Measurements from ENCODE around the gene SRSF2. TPM values are rescaled to one million over a fixed set of nuclear protein-coding genes. Genes with fewer than 3 reads are reported as not detected.
"Not testable (repeated sequence)": the region's sequence is repeated elsewhere in the genome, so short reads cannot be mapped to it uniquely, and the experiment has no call there.

Gene SRSF2
- total RNA-seq, 1 donor from 2014 or later, result 143 TPM

GRCh38 chr17:76739568-76740115 is 2.5 kb upstream of the SRSF2 start:
- not testable (repeated sequence) for DNase-seq (ENCODE audit: low read depth in 2 of 2)

GRCh38 chr17:76738468-76738850 is 1.3 kb upstream of the SRSF2 start:
- DNase-seq (ENCODE audit: low read depth in 2 of 2), result peak in 1 of 2 donors; percentile 34

DNA sequence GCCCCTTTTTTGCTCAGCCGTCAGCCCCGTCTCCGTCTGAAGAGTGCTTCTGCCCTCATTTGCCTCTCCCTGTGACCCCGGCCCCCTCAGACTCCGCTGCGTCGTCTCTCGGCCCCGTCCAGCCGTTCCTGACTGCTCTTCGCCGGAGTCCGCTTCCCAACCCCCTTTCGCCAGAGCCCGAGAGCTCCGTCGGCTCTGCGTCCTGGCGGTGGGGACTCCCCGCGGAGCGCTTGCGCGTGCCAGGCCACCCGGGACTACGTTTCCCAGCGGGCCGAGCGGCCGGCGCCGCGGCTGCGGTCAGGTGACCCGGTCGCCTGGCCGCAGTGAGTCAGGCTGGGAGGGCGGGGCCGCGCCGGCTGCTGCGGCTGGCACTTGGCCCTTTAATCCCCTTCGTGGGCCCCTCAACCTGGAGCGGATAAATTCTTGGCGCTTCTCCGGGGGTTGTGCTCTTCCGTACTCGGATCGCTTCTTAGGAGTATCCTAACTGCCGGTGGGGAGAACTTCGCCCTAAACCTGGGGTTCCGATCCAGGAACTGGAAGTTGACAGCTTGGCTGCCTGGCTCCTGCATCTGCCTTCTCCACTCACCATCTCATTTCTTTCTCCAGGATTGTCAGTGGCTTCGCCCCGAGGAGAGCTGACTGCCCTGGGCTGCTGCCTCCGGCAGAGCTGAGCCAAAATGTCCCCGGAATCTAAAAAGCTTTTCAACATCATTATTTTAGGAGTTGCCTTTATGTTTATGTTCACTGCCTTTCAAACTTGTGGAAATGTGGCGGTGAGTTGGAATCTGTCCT is 741 bp upstream of the SRSF2 start, which contains the start of gene MFSD11:
TSS of gene MFSD11 (plus strand) at position 444 of the 792 bp plus-strand sequence. CDS start at position 678, 234 bp downstream.
- peak; percentile 96 to 97 for DNase-seq (ENCODE audit: low read depth in 2 of 2)

DNA sequence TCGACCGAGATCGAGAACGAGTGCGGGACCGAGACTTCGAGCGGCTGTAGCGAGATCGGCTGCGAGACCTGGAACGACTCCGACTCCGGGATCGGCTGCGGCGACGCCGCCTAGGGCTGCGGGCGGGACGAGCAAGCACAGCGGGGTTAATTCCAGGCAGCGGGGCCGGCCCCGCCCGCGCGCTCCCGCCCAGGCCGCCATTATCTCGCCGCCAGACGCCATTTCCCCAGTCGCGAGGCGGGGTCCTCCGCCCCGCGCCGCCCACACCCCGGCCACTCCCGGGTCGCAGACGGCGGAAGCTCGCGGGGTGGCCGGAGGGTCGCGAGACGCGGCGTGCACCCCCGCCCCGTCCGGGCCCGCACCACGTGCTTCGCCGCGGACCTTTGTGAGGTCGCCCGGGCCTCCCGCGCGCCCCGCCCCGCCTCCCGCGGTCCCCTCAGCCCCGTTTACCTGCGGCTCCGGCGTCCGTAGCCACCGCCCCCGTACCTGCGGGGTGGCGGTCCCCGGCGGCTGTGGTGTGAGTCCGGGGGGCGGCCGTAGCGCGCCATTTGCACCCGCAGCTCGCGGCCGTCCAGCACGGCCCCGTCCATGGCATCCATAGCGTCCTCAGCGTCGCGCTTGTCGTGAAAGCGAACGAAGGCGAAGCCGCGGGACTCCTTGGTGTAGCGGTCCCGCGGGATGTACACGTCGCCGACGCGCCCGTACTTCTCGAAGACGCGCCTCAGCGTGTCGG is 616 bp downstream of the SRSF2 start:
- peak; percentile 78 to 85 for DNase-seq (ENCODE audit: low read depth in 2 of 2)

GRCh38 chr17:76735586-76736348 is 1.4 kb downstream of the SRSF2 start:
- DNase-seq (ENCODE audit: low read depth in 2 of 2), result no peak

- DNase-seq (ENCODE audit: low read depth in 2 of 2), result peak; percentile 60 to 69
Measured at GRCh38 chr17:76735006-76735405, 2.1 kb downstream of the SRSF2 start.

DNA sequence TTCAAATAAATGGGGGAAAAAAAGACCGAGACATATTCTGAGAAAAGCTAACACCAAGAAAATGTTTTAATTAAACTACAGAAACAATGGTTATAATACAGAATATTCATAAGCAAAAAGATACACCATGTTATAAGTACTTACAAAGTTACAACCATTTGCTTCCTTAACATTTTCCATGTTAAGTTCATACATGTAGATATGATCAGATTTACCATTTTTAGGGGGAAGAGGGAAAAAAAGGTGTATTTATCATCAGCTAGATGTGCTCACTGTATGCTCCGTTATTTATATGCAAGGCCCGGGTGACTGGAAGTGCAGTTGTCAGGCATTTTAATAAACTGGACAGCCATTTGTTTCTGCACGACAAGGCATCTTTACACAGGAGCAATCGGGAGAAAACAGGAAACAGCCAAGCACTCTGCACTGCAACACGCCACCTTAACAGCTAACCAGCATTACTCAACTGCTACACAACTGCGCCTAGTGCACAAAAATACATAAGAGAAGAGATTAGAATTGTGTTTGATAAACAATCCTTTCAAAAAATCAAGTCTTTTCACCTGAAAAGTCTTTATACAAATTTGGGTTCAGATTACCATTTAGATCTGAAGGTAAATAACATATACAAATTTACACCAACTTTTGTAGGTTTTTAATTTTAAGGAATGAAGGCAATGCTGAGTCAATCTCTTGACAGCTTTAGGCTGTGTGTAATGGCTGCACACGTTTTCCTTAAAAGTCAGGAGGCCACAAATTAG is 2.9 kb downstream of the SRSF2 start:
- peak; percentile 55 to 80 for DNase-seq (ENCODE audit: low read depth in 2 of 2)

- no peak for DNase-seq (ENCODE audit: low read depth in 2 of 2)
Measured at GRCh38 chr17:76733618-76733957, 3.5 kb downstream of the SRSF2 start.

GRCh38 chr17:76732734-76733617 is 4.2 kb downstream of the SRSF2 start:
- no peak for DNase-seq (ENCODE audit: low read depth in 2 of 2)

GRCh38 chr17:76731800-76732733 is 5.1 kb downstream of the SRSF2 start:
- not testable (repeated sequence) for DNase-seq (ENCODE audit: low read depth in 2 of 2)

DNA sequence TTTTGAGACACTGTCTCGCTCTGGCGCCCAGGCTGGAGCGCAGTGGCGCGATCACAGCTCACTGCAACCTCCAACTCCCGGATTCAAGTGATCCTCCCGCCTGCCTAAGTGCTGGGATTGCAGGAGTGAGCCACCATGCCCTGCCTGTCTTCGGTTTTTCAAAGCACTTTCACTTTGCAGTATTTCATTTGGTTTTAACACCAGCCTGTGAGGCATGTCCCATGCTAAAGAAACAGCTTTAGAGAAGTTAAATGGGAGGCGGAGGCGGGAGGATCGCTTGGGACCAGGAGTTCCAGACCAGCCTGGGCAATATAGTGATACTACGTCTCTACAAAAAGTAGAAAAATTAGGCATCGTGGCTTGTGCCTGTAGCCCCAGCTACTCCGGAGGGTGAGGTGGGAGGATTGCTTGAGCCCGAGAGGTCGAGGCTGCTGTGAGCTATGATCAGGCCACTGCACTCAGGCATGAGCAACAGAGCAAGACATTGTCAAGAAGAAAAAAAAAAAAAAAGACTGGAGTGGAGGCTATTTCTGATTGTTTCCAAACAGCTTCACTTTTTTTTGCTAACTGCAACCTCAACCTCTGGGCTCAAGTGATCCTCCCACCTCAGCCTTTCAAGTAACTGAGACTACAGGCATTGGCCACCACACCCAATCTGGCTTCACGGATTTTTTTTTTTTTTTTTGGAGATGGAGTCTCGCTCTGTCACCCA is 9.2 kb downstream of the SRSF2 start:
- peak; percentile 41 to 47 for DNase-seq (ENCODE audit: low read depth in 2 of 2)

GRCh38 chr17:76726776-76727718 is 10.1 kb downstream of the SRSF2 start, which contains the start of gene METTL23:
TSS of gene METTL23 (plus strand) at chr17:76726839. CDS start at chr17:76729711, 2,872 bp downstream.
- peak; percentile 85 to 92 for DNase-seq (ENCODE audit: low read depth in 2 of 2)

DNA sequence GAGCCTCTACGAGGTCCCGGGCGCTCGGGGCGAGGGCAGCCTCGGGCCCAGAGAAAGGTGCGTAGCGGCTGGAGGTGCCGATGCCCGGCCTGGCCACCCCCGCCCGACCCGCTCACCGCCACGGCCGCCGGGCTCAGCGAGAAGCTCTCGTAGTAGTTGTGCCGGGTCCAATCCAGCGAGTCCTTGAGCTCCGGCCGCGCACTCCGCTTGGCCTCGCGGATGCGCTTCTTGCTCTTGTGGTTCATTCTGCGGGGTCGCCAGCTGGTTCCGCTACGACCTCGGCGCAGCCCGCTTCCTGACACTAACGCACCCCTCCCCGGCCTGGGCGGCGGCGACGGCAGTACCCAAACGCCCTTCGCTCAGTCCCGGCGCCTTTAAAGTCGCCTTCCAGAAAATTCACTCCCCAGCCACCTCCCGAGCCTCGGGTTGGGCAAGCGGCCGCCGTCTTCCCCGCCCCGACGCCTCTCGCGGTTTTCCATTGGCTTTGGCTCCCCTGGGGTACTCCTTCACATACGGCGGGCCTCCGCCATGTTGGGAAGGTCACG is 10.8 kb downstream of the SRSF2 start, which contains the start of gene JMJD6:
TSS of gene JMJD6 (minus strand) at position 376 of the 545 bp plus-strand sequence. CDS start at position 245, 131 bp downstream.
- peak; percentile 91 to 96 for DNase-seq (ENCODE audit: low read depth in 2 of 2)

- DNase-seq (ENCODE audit: low read depth in 2 of 2), result peak; percentile 45 to 54
Measured at GRCh38 chr17:76725580-76726230, 11.4 kb downstream of the SRSF2 start.

GRCh38 chr17:76723812-76724211 is 13.3 kb downstream of the SRSF2 start:
- DNase-seq (ENCODE audit: low read depth in 2 of 2), result no peak

GRCh38 chr17:76722977-76723376 is 14.2 kb downstream of the SRSF2 start:
- DNase-seq (ENCODE audit: low read depth in 2 of 2), result not testable (repeated sequence)
